Measurements from ENCODE around the gene RUNX2.

RUNX2 gene

GRCh38 chr6:45522486-45522885 is 194.4 kb downstream of the RUNX2 start:
- Histone ChIP-seq H3K36me3 (ENCODE audit: control insufficient read depth, insufficient read depth, low read length) (no peaks in the 10 kb centered on the region), H3K4me3 (replicated peaks; ENCODE audit: low read depth, low read length) (no peak overlapping the region), H3K27me3 (replicated peaks; ENCODE audit: control insufficient read depth, insufficient read depth, low read length) (no peaks in the 10 kb centered on the region)
- TF ChIP-seq CTCF (IDR thresholded peaks at IDR 0.05; ENCODE audit: insufficient read depth, low read length, poor library complexity, severe bottlenecking), result no peak
- no peak for DNase-seq (ENCODE audit: extremely low read depth, insufficient read length)

- no peak overlapping the region for H3K4me3 ChIP-seq (replicated peaks; ENCODE audit: low read depth, low read length)
- no peaks in the 10 kb centered on the region for H3K27me3 ChIP-seq (replicated peaks; ENCODE audit: control insufficient read depth, insufficient read depth, low read length)
- no peak for TF ChIP-seq CTCF (IDR thresholded peaks at IDR 0.05; ENCODE audit: insufficient read depth, low read length, poor library complexity, severe bottlenecking)
These were observed 199.1 kb downstream of the RUNX2 start for GRCh38 chr6:45527210-45527609.

GRCh38 chr6:45531999-45532595 is 204.0 kb downstream of the RUNX2 start:
- H3K27me3 ChIP-seq (replicated peaks; ENCODE audit: control insufficient read depth, insufficient read depth, low read length), result no peaks in the 10 kb centered on the region; the same call in 1 of the 2 replicates
- TF ChIP-seq CTCF (IDR thresholded peaks at IDR 0.05; ENCODE audit: insufficient read depth, low read length, poor library complexity, severe bottlenecking), result no peak
- H3K36me3 ChIP-seq (ENCODE audit: control insufficient read depth, insufficient read depth, low read length), result no peaks in the 10 kb centered on the region
- no peak for DNase-seq (ENCODE audit: extremely low read depth, insufficient read length)
- H3K4me3 ChIP-seq (replicated peaks; ENCODE audit: low read depth, low read length), result no peak overlapping the region

More at GRCh38 chr6:45527210-45527609, 199.1 kb downstream of the RUNX2 start:
- no peak for DNase-seq (ENCODE audit: extremely low read depth, insufficient read length)
- no peaks in the 10 kb centered on the region for H3K36me3 ChIP-seq (ENCODE audit: control insufficient read depth, insufficient read depth, low read length)

GRCh38 chr6:45532721-45533210 is 204.6 kb downstream of the RUNX2 start:
- no peak for TF ChIP-seq CTCF (IDR thresholded peaks at IDR 0.05; ENCODE audit: insufficient read depth, low read length, poor library complexity, severe bottlenecking)
- no peak for DNase-seq (ENCODE audit: extremely low read depth, insufficient read length)
- no peak overlapping the region for H3K4me3 ChIP-seq (replicated peaks; ENCODE audit: low read depth, low read length)
- no peaks in the 10 kb centered on the region; the same call in 1 of the 2 replicates for H3K27me3 ChIP-seq (replicated peaks; ENCODE audit: control insufficient read depth, insufficient read depth, low read length)
- no peaks in the 10 kb centered on the region for H3K36me3 ChIP-seq (ENCODE audit: control insufficient read depth, insufficient read depth, low read length)

GRCh38 chr6:45533386-45533785 is 205.3 kb downstream of the RUNX2 start:
- no peak for TF ChIP-seq CTCF (IDR thresholded peaks at IDR 0.05; ENCODE audit: insufficient read depth, low read length, poor library complexity, severe bottlenecking)
- H3K36me3 ChIP-seq (ENCODE audit: control insufficient read depth, insufficient read depth, low read length), result no peaks in the 10 kb centered on the region
- H3K4me3 ChIP-seq (replicated peaks; ENCODE audit: low read depth, low read length), result no peak overlapping the region
- no peak for DNase-seq (ENCODE audit: extremely low read depth, insufficient read length)
- H3K27me3 ChIP-seq (replicated peaks; ENCODE audit: control insufficient read depth, insufficient read depth, low read length), result no peaks in the 10 kb centered on the region; the same call in 1 of the 2 replicates
